ENCODE measurements around the gene TASP1. TPM values are rescaled to one million over a fixed set of nuclear protein-coding genes. Genes with fewer than 3 reads are reported as not detected.
A peak's percentile ranks its signal among the peaks of the same experiment; 100 is the strongest.

The TASP1 gene
- total RNA-seq, 1 experiment from 2014 or later = 13.9 TPM

GRCh38 chr20:13464702-13465101 is 174.0 kb downstream of the TASP1 start:
- Histone ChIP-seq H4K20me1 (ENCODE audit: low read length) (no peaks in the 10 kb centered on the region), H2AFZ (ENCODE audit: low read length) (no peak overlapping the region), H3K27me3 (ENCODE audit: low read length) (no peaks in the 10 kb centered on the region), H3K9ac (ENCODE audit: low read length) (no peak overlapping the region), H3K9me2 (replicated peaks; ENCODE audit: low read length) (no peaks in the 10 kb centered on the region), H3K27ac (ENCODE audit: low read length) (no peak overlapping the region), H3K4me1 (ENCODE audit: insufficient read depth, low read length) (no peaks in the 10 kb centered on the region), H3K36me3 (ENCODE audit: low read depth, low read length) (no peaks in the 10 kb centered on the region; the same call in 1 of the 2 replicates), H3K4me2 (ENCODE audit: low read length) (no peak overlapping the region), H3K4me3 (ENCODE audit: low read length) (no peak overlapping the region), H3K79me2 (ENCODE audit: low read length) (no peaks in the 10 kb centered on the region), H3F3A (ENCODE audit: low read length, unreplicated experiment) (no peaks in the 10 kb centered on the region), H3K9me3 (ENCODE audit: low read length) (no peaks in the 10 kb centered on the region)
- ChIA-PET CTCF (no interaction called here), POLR2A (ENCODE audit: unreplicated experiment) (no interaction called here)
- intact Hi-C loops (cut with micrococcal nuclease) = no loop called here
- DNase-seq = no peak
- TF ChIP-seq CTCF (conservative IDR thresholded peaks at IDR 0.05; ENCODE audit: low read depth, low read length) = no peak
- no peak for TF ChIP-seq EZH2 (IDR thresholded peaks at IDR 0.05; ENCODE audit: low read length, unreplicated experiment)
- no peak for TF ChIP-seq EZH2phosphoT487 (IDR thresholded peaks at IDR 0.05; ENCODE audit: borderline replicate concordance, low read length)
- no TSS peak for BruUV-seq (replicated peaks)
- no peak for ATAC-seq

- H3K9ac ChIP-seq (ENCODE audit: low read length) = no peak overlapping the region
- H3K4me3 ChIP-seq (ENCODE audit: low read length) = no peak overlapping the region
- CTCF ChIA-PET = no interaction called here
- no peaks in the 10 kb centered on the region for H3K36me3 ChIP-seq (ENCODE audit: low read depth, low read length)
- H3K9me3 ChIP-seq (ENCODE audit: low read length) = no peaks in the 10 kb centered on the region
- no peak for ATAC-seq
- no peaks in the 10 kb centered on the region for H4K20me1 ChIP-seq (ENCODE audit: low read length)
- no peak overlapping the region for H3K4me2 ChIP-seq (ENCODE audit: low read length)
- POLR2A ChIA-PET (ENCODE audit: unreplicated experiment) = no interaction called here
- no peaks in the 10 kb centered on the region for H3K79me2 ChIP-seq (ENCODE audit: low read length)
- no peak overlapping the region for H2AFZ ChIP-seq (ENCODE audit: low read length)
- no peaks in the 10 kb centered on the region for H3F3A ChIP-seq (ENCODE audit: low read length, unreplicated experiment)
- no peaks in the 10 kb centered on the region for H3K27me3 ChIP-seq (ENCODE audit: low read length)
- H3K4me1 ChIP-seq (ENCODE audit: insufficient read depth, low read length) = no peaks in the 10 kb centered on the region
- no peak for DNase-seq
- no TSS peak for BruUV-seq (replicated peaks)
- TF ChIP-seq CTCF (conservative IDR thresholded peaks at IDR 0.05; ENCODE audit: low read depth, low read length) = no peak
- TF ChIP-seq EZH2phosphoT487 (IDR thresholded peaks at IDR 0.05; ENCODE audit: borderline replicate concordance, low read length) = no peak
- TF ChIP-seq EZH2 (IDR thresholded peaks at IDR 0.05; ENCODE audit: low read length, unreplicated experiment) = no peak
- no peak overlapping the region for H3K27ac ChIP-seq (ENCODE audit: low read length)
- intact Hi-C loops (cut with micrococcal nuclease) = no loop called here
- no peaks in the 10 kb centered on the region for H3K9me2 ChIP-seq (replicated peaks; ENCODE audit: low read length)
Observed at GRCh38 chr20:13461849-13462458, 176.8 kb downstream of the TASP1 start.

GRCh38 chr20:13458860-13459451 is 179.8 kb downstream of the TASP1 start:
- Histone ChIP-seq H3F3A (ENCODE audit: low read length, unreplicated experiment) (no peaks in the 10 kb centered on the region), H3K36me3 (ENCODE audit: low read depth, low read length) (no peaks in the 10 kb centered on the region), H3K9me2 (replicated peaks; ENCODE audit: low read length) (no peaks in the 10 kb centered on the region), H3K27ac (ENCODE audit: low read length) (no peak overlapping the region), H3K4me3 (ENCODE audit: low read length) (no peak overlapping the region), H3K4me1 (ENCODE audit: insufficient read depth, low read length) (no peaks in the 10 kb centered on the region), H3K4me2 (ENCODE audit: low read length) (no peak overlapping the region), H3K79me2 (ENCODE audit: low read length) (no peaks in the 10 kb centered on the region), H3K9ac (ENCODE audit: low read length) (no peak overlapping the region), H2AFZ (ENCODE audit: low read length) (no peak overlapping the region), H3K9me3 (ENCODE audit: low read length) (no peaks in the 10 kb centered on the region), H4K20me1 (ENCODE audit: low read length) (no peaks in the 10 kb centered on the region), H3K27me3 (ENCODE audit: low read length) (no peaks in the 10 kb centered on the region)
- ChIA-PET CTCF (no interaction called here), POLR2A (ENCODE audit: unreplicated experiment) (no interaction called here)
- no TSS peak for BruUV-seq (replicated peaks)
- ATAC-seq = peak; percentile 55
- no peak for TF ChIP-seq EZH2 (IDR thresholded peaks at IDR 0.05; ENCODE audit: low read length, unreplicated experiment)
- TF ChIP-seq EZH2phosphoT487 (IDR thresholded peaks at IDR 0.05; ENCODE audit: borderline replicate concordance, low read length) = no peak
- peak; percentile 89 for TF ChIP-seq CTCF (conservative IDR thresholded peaks at IDR 0.05; ENCODE audit: low read depth, low read length)
- intact Hi-C loops (cut with micrococcal nuclease) = loop anchor here (5.0 to 10.0 kb wide), 2 partner anchors 132 to 316 kb away; no protein-coding TSS in a partner anchor
- DNase-seq = peak; percentile 49
